ENCODE results near the gene EDC3. TPM values are rescaled to one million over a fixed set of nuclear protein-coding genes. Genes with fewer than 3 reads are reported as not detected.
"Not testable (repeated sequence)": the region's sequence is repeated elsewhere in the genome, so short reads cannot be mapped to it uniquely, and the experiment has no call there.

Gene EDC3
- total RNA-seq, 1 donor from 2014 or later = 31.5 TPM

- no peaks in the 10 kb centered on the region for H3K36me3 ChIP-seq
- H3K27ac ChIP-seq = no peak overlapping the region
- no peaks in the 10 kb centered on the region for H3K27me3 ChIP-seq
- ATAC-seq (no peak), DNase-seq (no peak)
- TF ChIP-seq, protein P1, sequence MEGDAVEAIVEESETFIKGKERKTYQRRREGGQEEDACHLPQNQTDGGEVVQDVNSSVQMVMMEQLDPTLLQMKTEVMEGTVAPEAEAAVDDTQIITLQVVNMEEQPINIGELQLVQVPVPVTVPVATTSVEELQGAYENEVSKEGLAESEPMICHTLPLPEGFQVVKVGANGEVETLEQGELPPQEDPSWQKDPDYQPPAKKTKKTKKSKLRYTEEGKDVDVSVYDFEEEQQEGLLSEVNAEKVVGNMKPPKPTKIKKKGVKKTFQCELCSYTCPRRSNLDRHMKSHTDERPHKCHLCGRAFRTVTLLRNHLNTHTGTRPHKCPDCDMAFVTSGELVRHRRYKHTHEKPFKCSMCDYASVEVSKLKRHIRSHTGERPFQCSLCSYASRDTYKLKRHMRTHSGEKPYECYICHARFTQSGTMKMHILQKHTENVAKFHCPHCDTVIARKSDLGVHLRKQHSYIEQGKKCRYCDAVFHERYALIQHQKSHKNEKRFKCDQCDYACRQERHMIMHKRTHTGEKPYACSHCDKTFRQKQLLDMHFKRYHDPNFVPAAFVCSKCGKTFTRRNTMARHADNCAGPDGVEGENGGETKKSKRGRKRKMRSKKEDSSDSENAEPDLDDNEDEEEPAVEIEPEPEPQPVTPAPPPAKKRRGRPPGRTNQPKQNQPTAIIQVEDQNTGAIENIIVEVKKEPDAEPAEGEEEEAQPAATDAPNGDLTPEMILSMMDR (IDR thresholded peaks at IDR 0.05) = no peak
- intact Hi-C loops (cut with DNase I) = no loop called here
- H3K9me3 ChIP-seq = no peaks in the 10 kb centered on the region
- H3K4me3 ChIP-seq = no peak overlapping the region
- H3K4me1 ChIP-seq = peaks cover 6% of the 10 kb centered on the region
Observed at GRCh38 chr15:74730619-74731316, 34.9 kb upstream of the EDC3 start.

GRCh38 chr15:74729372-74729771, 33.5 kb upstream of the EDC3 start:
- H3K27me3 ChIP-seq; intact Hi-C loops (cut with DNase I); H3K4me1 ChIP-seq; H3K9me3 ChIP-seq; ATAC-seq; H3K36me3 ChIP-seq; DNase-seq; H3K27ac ChIP-seq; H3K4me3 ChIP-seq: not testable (repeated sequence)

GRCh38 chr15:74728699-74729098, 32.9 kb upstream of the EDC3 start:
- intact Hi-C loops (cut with DNase I); H3K4me3 ChIP-seq; H3K9me3 ChIP-seq; H3K27ac ChIP-seq; H3K4me1 ChIP-seq; DNase-seq; H3K27me3 ChIP-seq; ATAC-seq; H3K36me3 ChIP-seq: not testable (repeated sequence)

GRCh38 chr15:74727727-74728126, 31.9 kb upstream of the EDC3 start:
- H3K4me3 ChIP-seq = no peak overlapping the region
- no peaks in the 10 kb centered on the region for H3K9me3 ChIP-seq
- ATAC-seq (no peak), DNase-seq (no peak)
- TF ChIP-seq, protein P1 (IDR thresholded peaks at IDR 0.05) = no peak
- no peaks in the 10 kb centered on the region for H3K36me3 ChIP-seq
- intact Hi-C loops (cut with DNase I) = no loop called here
- no peak overlapping the region for H3K27ac ChIP-seq
- H3K27me3 ChIP-seq = no peaks in the 10 kb centered on the region
- peaks cover 6% of the 10 kb centered on the region for H3K4me1 ChIP-seq

- no peaks in the 10 kb centered on the region for H3K36me3 ChIP-seq
- DNase-seq = no peak
Observed at GRCh38 chr15:74726774-74727164, 30.9 kb upstream of the EDC3 start.

DNA sequence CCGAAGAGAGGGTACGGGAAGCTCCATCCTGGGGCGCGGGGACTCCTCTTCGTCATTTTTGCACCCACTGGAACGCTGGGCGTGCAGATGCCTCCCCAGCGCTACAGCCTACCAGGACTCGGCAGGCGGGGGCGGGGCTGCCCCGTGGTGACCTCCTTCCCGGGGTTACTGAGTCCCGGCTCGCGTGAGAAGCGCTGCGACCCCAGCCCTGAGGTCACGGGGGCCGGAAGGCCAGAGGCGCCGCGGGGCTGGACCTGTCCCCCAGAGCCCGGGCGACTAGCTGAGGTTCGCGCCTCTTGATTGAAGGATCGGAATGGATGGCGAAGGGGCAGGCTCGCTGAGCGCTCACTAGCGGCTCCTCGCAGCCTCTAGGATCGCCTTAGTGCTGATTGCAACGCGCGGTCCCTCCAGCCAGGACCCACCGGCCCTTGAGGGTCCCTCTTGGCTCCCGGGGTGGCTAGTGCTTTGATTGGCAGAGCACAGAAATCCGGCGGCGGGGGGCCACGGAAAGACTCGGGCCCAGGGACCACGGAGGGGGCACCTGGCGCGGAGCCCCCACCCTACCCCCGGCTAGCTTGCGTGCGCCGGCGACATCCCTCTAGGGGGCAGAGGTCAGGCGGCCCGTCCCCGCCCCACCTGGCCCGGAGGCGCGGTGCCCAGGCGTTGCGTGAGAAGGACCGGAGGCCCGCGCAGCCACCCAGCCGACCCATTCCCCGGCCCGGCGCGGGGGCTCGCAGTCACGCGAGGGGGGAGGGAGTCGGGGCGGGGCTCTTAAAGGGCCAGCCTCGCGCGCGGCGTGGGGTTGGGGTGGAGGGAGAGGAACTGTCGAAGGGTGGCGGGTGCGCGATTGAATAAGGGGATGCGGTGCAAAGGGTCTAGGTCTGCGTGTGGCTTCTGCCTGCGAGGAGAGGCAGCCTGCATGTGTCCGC, 30.3 kb upstream of the EDC3 start:
- ATAC-seq (peak; percentile 69), DNase-seq (peak; percentile 80)
- H3K27me3 ChIP-seq = no peaks in the 10 kb centered on the region
- TF ChIP-seq, protein P1 (IDR thresholded peaks at IDR 0.05) = no peak
- no peaks in the 10 kb centered on the region for H3K36me3 ChIP-seq
- intact Hi-C loops (cut with DNase I) = no loop called here
- peaks cover 6% of the 10 kb centered on the region for H3K4me1 ChIP-seq
- peak overlapping the region; percentile 59 for H3K27ac ChIP-seq
- no peaks in the 10 kb centered on the region for H3K9me3 ChIP-seq
- H3K4me3 ChIP-seq = peak overlapping the region; percentile 64

More at GRCh38 chr15:74726774-74727164, 30.9 kb upstream of the EDC3 start:
- Histone ChIP-seq H3K4me3 (peak overlapping the region; percentile 64), H3K4me1 (peaks cover 6% of the 10 kb centered on the region), H3K27me3 (no peaks in the 10 kb centered on the region), H3K9me3 (no peaks in the 10 kb centered on the region), H3K27ac (peak overlapping the region; percentile 59)
- no peak for ATAC-seq
- TF ChIP-seq, protein P1 (IDR thresholded peaks at IDR 0.05) = no peak
- intact Hi-C loops (cut with DNase I) = no loop called here

All from upper lobe of right lung (tissue), 1 donor.